Esophagus (tissue), 2 donors: ENCODE data around the gene SASH1. TPM values are rescaled to one million over a fixed set of nuclear protein-coding genes. Genes with fewer than 3 reads are reported as not detected.
A peak's percentile ranks its signal among the peaks of the same experiment; 100 is the strongest.

Experiments
- H3K27ac ChIP-seq, 2 donors: one replicate each; pipeline ENCODE4 v1.5.1; 2013; ENCODE audit warnings: low read depth in 2 of 2, mild to moderate bottlenecking in 2 of 2, inconsistent platforms in 1 of 2, low read length in 1 of 2, moderate library complexity in 1 of 2
- H3K27me3 ChIP-seq, 2 donors: one replicate each; pipeline ENCODE4 v1.6.1; 2013; ENCODE audit warnings: low read length in 2 of 2, control low read depth in 1 of 2, mild to moderate bottlenecking in 1 of 2; ENCODE audit not compliant: insufficient read depth in 2 of 2, control insufficient read depth in 1 of 2
- H3K36me3 ChIP-seq, 2 donors: one replicate each; pipeline ENCODE4 v1.6.1; 2013; ENCODE audit warnings: low read length in 1 of 2; ENCODE audit not compliant: control insufficient read depth in 2 of 2, insufficient read depth in 2 of 2
- H3K4me1 ChIP-seq, 2 donors: one replicate each; pipeline ENCODE4 v1.6.1; 2013; ENCODE audit warnings: low read length in 1 of 2; ENCODE audit not compliant: control insufficient read depth in 2 of 2, insufficient read depth in 2 of 2
- H3K4me3 ChIP-seq, 2 donors: one replicate each; pipeline ENCODE4 v1.5.1; 2013; ENCODE audit warnings: low read length in 2 of 2, mild to moderate bottlenecking in 2 of 2, low read depth in 1 of 2, moderate library complexity in 1 of 2
- H3K9me3 ChIP-seq, 2 donors: one replicate each; pipeline ENCODE4 v1.6.1; 2013; ENCODE audit warnings: mild to moderate bottlenecking in 2 of 2, low read depth in 1 of 2, low read length in 1 of 2, moderate library complexity in 1 of 2; ENCODE audit not compliant: control insufficient read depth in 2 of 2, insufficient read depth in 1 of 2
- WGBS, 2 donors: extraction: QIAGEN DNeasy Blood & Tissue Kit; methylation state at CpG; one replicate each; pipeline ENCODE4 v1.1.7; 2013; 5-methylcytosine and 5-hydroxymethylcytosine counted together
- polyA plus RNA-seq, 2 donors: library from polyadenylated mRNA; stranded (reverse); fragments of 200-250 nt; gene quantifications; one replicate each; pipeline ENCODE4 v1.2.3, GENCODE V29; 2013
- donor health status: healthy with polysubstance abuse.
- donor health status: Bipolar disorder and iron deficiency.

SASH1 gene
- 10 to 100 TPM; 29.6 to 59.0 TPM for polyA plus RNA-seq

GRCh38 chr6:148342350-148343046 is at the start of gene SASH1:
TSS of gene SASH1 (plus strand) at chr6:148342838. CDS start at chr6:148343068, 230 bp downstream.
- WGBS, 2 donors, result 1% methylated on average over 64 to 67 of the region's 67 CpGs
- Histone ChIP-seq H3K4me1 (no peaks in the 10 kb centered on the region), H3K4me3 (peak within 1 kb of the TSS; percentile 78 to 80), H3K36me3 (no peaks in the 10 kb centered on the region), H3K27ac (peak within 1 kb of the TSS; percentile 89 to 96), H3K27me3 (no peaks in the 10 kb centered on the region), H3K9me3 (no peaks in the 10 kb centered on the region)

GRCh38 chr6:148293181-148293995 is 49.2 kb upstream of the SASH1 start:
- Histone ChIP-seq H3K9me3 (no peaks in the 10 kb centered on the region), H3K4me3 (no peak overlapping the region), H3K4me1 (peaks cover 0 to 6% of the 10 kb centered on the region in 2 donors), H3K27me3 (no peaks in the 10 kb centered on the region), H3K27ac (no peak overlapping the region), H3K36me3 (no peaks in the 10 kb centered on the region)
- WGBS, 2 donors, result 71 to 75% methylated on average over 9 of the region's 9 CpGs

DNA sequence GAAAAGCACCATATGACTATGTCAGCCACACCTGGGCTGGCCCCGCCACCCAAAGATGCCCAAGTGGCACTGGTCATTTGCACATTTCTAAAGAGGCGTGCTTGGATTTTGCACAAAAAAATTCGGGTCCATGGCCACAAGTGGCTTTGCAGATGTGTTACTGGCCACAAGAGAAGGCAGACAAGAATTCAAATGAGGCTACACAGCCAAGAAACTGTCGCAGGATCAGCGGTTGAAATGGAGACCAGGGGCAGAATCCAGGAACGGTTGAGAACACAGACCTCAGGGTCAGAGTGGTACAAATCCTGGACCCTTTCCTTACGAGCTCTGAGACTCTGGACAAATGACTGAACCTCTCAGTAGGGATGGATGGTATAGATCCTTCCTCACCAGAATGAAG is 48.6 kb upstream of the SASH1 start:
- no peak overlapping the region for H3K4me3 ChIP-seq
- no peaks in the 10 kb centered on the region for H3K27me3 ChIP-seq
- H3K9me3 ChIP-seq, result no peaks in the 10 kb centered on the region
- 88 to 89% methylated on average over 7 of the region's 7 CpGs for WGBS, 2 donors
- H3K36me3 ChIP-seq, result no peaks in the 10 kb centered on the region
- H3K27ac ChIP-seq, result no peak overlapping the region
- H3K4me1 ChIP-seq, result peaks cover 0 to 6% of the 10 kb centered on the region in 2 donors

DNA sequence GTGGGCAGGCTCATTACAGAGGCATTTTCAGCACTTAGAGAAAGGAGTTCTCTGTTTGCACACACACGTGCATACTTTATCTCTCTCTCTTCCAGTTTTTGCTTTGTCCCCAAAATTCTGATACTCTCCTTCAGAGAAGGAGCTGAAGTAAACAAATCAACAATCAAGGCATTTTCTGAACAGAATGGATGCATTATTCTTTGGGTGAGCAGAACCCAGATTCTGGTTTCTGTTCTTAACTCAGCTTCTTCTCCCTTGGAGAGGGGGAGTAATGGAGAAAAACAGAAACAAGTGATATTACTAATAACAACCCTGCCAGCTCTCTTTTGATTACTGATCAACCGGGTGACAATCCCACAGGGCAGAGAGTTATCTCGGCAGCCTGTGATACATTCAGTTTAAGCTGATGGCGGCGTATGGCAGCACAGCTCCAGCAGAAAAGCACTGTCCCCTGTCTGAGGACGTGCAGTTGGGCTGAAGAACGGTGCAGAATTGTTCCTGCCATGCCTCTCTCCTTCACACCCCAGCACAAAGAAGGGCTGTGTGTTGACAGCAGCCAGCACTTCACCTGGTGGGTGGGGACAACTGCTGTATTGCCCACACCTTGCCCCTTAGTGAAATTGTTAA is 47.3 kb upstream of the SASH1 start:
- Histone ChIP-seq H3K4me3 (no peak overlapping the region), H3K36me3 (no peaks in the 10 kb centered on the region), H3K9me3 (no peaks in the 10 kb centered on the region), H3K4me1 (peaks cover 0 to 6% of the 10 kb centered on the region in 2 donors), H3K27me3 (no peaks in the 10 kb centered on the region), H3K27ac (no peak overlapping the region)
- 71 to 73% methylated on average over 7 of the region's 7 CpGs for WGBS, 2 donors

- peaks cover 0 to 6% of the 10 kb centered on the region in 2 donors for H3K4me1 ChIP-seq
- WGBS, 2 donors, result 70 to 79% methylated on average over 1 of the region's 1 CpG
- no peak overlapping the region for H3K4me3 ChIP-seq
- no peaks in the 10 kb centered on the region for H3K27me3 ChIP-seq
- H3K36me3 ChIP-seq, result no peaks in the 10 kb centered on the region
- H3K27ac ChIP-seq, result no peak overlapping the region
- no peaks in the 10 kb centered on the region for H3K9me3 ChIP-seq
These were observed 45.9 kb upstream of the SASH1 start for GRCh38 chr6:148296771-148297170.

GRCh38 chr6:148298683-148299082 is 44.0 kb upstream of the SASH1 start:
- no peaks in the 10 kb centered on the region for H3K27me3 ChIP-seq
- no peak overlapping the region for H3K27ac ChIP-seq
- H3K36me3 ChIP-seq, result no peaks in the 10 kb centered on the region
- H3K4me3 ChIP-seq, result no peak overlapping the region
- no peaks in the 10 kb centered on the region for H3K4me1 ChIP-seq
- H3K9me3 ChIP-seq, result no peaks in the 10 kb centered on the region

GRCh38 chr6:148303616-148304015 is 39.0 kb upstream of the SASH1 start:
- WGBS, 2 donors, result 92 to 96% methylated on average over 5 of the region's 5 CpGs
- Histone ChIP-seq H3K27me3 (no peaks in the 10 kb centered on the region), H3K4me1 (no peaks in the 10 kb centered on the region), H3K27ac (no peak overlapping the region), H3K9me3 (no peaks in the 10 kb centered on the region), H3K4me3 (no peak overlapping the region), H3K36me3 (no peaks in the 10 kb centered on the region)

DNA sequence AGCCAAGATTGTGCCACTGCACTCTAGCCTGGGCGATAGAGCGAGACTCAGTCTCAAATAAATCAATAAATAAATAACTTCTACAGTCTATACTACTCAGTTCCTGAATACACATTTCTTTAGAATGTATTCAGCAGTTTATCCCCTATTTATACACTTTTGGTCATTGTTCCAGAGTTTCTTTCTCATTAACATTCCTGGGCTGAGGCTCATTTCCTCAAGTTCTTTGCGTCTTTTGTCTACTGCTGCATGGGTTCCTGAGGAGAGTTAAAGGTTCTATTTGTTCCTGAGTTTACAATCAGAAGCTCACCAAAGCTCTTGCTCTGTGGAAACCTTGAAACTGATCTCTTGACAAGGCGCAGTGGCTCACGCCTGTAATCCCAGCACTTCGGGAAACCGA is 37.7 kb upstream of the SASH1 start:
- H3K27ac ChIP-seq, result no peak overlapping the region

DNA sequence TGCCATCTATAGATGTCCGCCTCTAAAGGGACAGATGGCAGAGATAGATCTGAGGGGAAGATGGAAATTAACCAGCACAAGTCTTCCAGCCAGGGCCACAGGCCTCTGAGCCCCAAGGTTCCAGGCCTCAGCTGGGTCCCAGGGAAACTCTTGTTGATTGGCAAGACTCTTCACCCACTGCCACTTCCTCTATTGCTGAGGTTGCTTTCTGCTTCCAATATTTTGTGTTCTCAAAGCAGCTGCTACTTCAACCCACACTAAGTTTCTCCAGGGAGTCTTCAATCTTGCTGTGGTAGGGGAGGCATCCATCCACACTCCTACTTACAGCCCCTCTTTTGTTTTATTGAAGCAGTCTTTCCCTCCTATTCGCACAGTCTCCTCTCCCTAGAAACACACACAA is 36.4 kb upstream of the SASH1 start:
- 97 to 98% methylated on average over 2 of the region's 2 CpGs for WGBS, 2 donors
- no peaks in the 10 kb centered on the region for H3K4me1 ChIP-seq
- no peaks in the 10 kb centered on the region for H3K9me3 ChIP-seq
- no peak overlapping the region for H3K4me3 ChIP-seq
- peak overlapping the region; percentile 60 to 89 for H3K27ac ChIP-seq
- H3K36me3 ChIP-seq, result no peaks in the 10 kb centered on the region
- H3K27me3 ChIP-seq, result no peaks in the 10 kb centered on the region

More for the DNA sequence above, 37.7 kb upstream of the SASH1 start:
- Histone ChIP-seq H3K4me3 (no peak overlapping the region), H3K36me3 (no peaks in the 10 kb centered on the region), H3K9me3 (no peaks in the 10 kb centered on the region), H3K27me3 (no peaks in the 10 kb centered on the region), H3K4me1 (no peaks in the 10 kb centered on the region)
- WGBS, 2 donors, result 78 to 80% methylated on average over 7 of the region's 7 CpGs
